Vagina (tissue), 2 donors: ENCODE results near the gene CSF1R.

Source experiments
- CTCF ChIP-seq, 3 experiments: fragments of 450-650 bp in 2 of 3; fragments of 200-600 bp in 1 of 3; sonication (generic) in 1 of 3; IDR thresholded peaks; one replicate each; pipeline ENCODE4 v1.5.1; 2017 to 2019; ENCODE audit warnings: antibody characterized with exemption in 3 of 3, mild to moderate bottlenecking in 2 of 3, moderate library complexity in 2 of 3
- POLR2A ChIP-seq, 2 donors: fragments of 450-650 bp; IDR thresholded peaks; one replicate each; pipeline ENCODE4 v1.6.1; 2017; ENCODE audit warnings: antibody characterized with exemption in 2 of 2, mild to moderate bottlenecking in 2 of 2, moderate library complexity in 2 of 2
- POLR2AphosphoS5 ChIP-seq, 2 donors: sonication (generic); formaldehyde crosslinking; IDR thresholded peaks; one replicate each; pipeline ENCODE4 v1.9.0; 2017; ENCODE audit warnings: antibody characterized with exemption in 2 of 2, mild to moderate bottlenecking in 2 of 2, low read depth in 1 of 2; ENCODE audit not compliant: insufficient read depth in 1 of 2

DNA sequence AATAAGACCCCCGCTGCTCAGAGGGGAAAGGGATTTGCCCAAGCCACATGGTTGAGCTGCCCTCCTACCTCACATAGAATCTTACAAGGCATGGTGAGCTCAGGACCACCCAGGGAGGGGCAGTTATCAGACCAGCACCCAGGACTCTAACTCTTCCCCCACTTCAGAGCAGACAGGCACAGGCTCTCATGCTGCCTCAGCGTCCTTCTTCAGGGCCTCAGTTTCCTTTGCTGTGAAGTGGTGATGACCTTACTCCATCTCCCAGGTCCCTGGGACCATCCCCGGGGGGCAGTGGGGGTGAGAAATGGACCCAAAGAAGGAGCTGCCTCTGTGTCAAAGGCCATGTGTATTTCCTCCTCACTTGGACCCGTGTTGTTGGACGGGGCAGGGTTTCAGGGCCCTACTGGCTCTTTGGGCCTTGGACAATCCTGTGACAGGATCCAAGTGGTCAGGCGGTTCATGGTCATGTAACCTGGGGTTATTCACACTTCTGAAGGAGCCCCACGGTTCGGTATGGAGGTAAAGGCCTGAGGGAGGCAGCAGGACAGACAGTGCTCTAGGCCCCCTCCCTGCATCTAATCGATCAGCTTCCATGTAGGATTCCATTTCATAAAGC lies 31.7 kb upstream of the CSF1R start:
- TF ChIP-seq CTCF (IDR thresholded peaks at IDR 0.05) = no peak
- TF ChIP-seq POLR2A (IDR thresholded peaks at IDR 0.05) = no peak
- TF ChIP-seq POLR2AphosphoS5 (IDR thresholded peaks at IDR 0.05; ENCODE audit: insufficient read depth in 1 of 2, low read depth in 1 of 2) = no peak
